ENCODE data around the gene NELFB. TPM values are rescaled to one million over a fixed set of nuclear protein-coding genes. Genes with fewer than 3 reads are reported as not detected.

Gene NELFB
- total RNA-seq, 1 donor from 2014 or later, result 58.2 TPM

- peaks cover 8% of the 10 kb centered on the region for H3K4me1 Mint-ChIP-seq
- DNase-seq (no peak), ATAC-seq (ENCODE audit: low read depth) (no peak)
- no peak overlapping the region for H3K27ac Mint-ChIP-seq
- H3K4me3 Mint-ChIP-seq, result no peak overlapping the region
- H3K27me3 Mint-ChIP-seq, result peaks cover 2% of the 10 kb centered on the region
- no peaks in the 10 kb centered on the region for H3K9me3 Mint-ChIP-seq
- intact Hi-C loops (cut with micrococcal nuclease), result no loop called here
- H3K36me3 Mint-ChIP-seq (ENCODE audit: low read depth), result no peaks in the 10 kb centered on the region
- POLR2A ChIA-PET, result interaction anchor here (1.1 to 1.4 kb wide), 2 partner anchors 9 to 13 kb away, joined by 4 to 7 read pairs; no protein-coding TSS in a partner anchor
- CTCF ChIA-PET, result interaction anchor here (0.8 kb wide), 1 partner anchor 15 kb away, joined by 3 read pairs; the partner anchor contains the start of gene NRARP
- TF ChIP-seq CTCF (IDR thresholded peaks at IDR 0.05), result no peak
These were observed 62.0 kb downstream of the NELFB start for GRCh38 chr9:137317021-137317717.

- ATAC-seq (ENCODE audit: low read depth) (no peak), DNase-seq (no peak)
- Mint-ChIP-seq H3K27ac (no peak overlapping the region), H3K36me3 (ENCODE audit: low read depth) (no peaks in the 10 kb centered on the region), H3K4me1 (peaks cover 8% of the 10 kb centered on the region), H3K27me3 (peaks cover 2% of the 10 kb centered on the region), H3K9me3 (no peaks in the 10 kb centered on the region), H3K4me3 (no peak overlapping the region)
- CTCF ChIA-PET, result interaction anchor here (3.6 kb wide), 1 partner anchor 16 kb away, joined by 17 read pairs; the partner anchor contains the start of gene NRARP
- intact Hi-C loops (cut with micrococcal nuclease), result no loop called here
- POLR2A ChIA-PET, result interaction anchor here (0.8 to 1.1 kb wide), 3 partner anchors 13 to 77 kb away, joined by 3 to 4 read pairs (median 4); partner anchors contain the start of gene NRARP
- no peak for TF ChIP-seq CTCF (IDR thresholded peaks at IDR 0.05)
These were observed 62.8 kb downstream of the NELFB start for GRCh38 chr9:137317718-137318511.

GRCh38 chr9:137318602-137319001, 63.5 kb downstream of the NELFB start:
- peaks cover 2% of the 10 kb centered on the region for H3K27me3 Mint-ChIP-seq
- no peak overlapping the region for H3K4me3 Mint-ChIP-seq
- no peaks in the 10 kb centered on the region for H3K9me3 Mint-ChIP-seq
- ChIA-PET POLR2A (interaction anchor here (0.8 to 1.0 kb wide), 2 partner anchors 16 to 78 kb away, joined by 3 to 4 read pairs; partner anchors contain the start of gene NRARP), CTCF (interaction anchor here (3.6 kb wide), 1 partner anchor 17 kb away, joined by 17 read pairs; the partner anchor contains the start of gene NRARP)
- intact Hi-C loops (cut with micrococcal nuclease), result no loop called here
- no peak for TF ChIP-seq CTCF (IDR thresholded peaks at IDR 0.05)
- no peak for ATAC-seq (ENCODE audit: low read depth)
- H3K4me1 Mint-ChIP-seq, result peaks cover 8% of the 10 kb centered on the region
- no peak for DNase-seq
- no peaks in the 10 kb centered on the region for H3K36me3 Mint-ChIP-seq (ENCODE audit: low read depth)
- H3K27ac Mint-ChIP-seq, result no peak overlapping the region

GRCh38 chr9:137319011-137319738, 64.0 kb downstream of the NELFB start:
- H3K36me3 Mint-ChIP-seq (ENCODE audit: low read depth), result no peaks in the 10 kb centered on the region
- H3K4me1 Mint-ChIP-seq, result peaks cover 8% of the 10 kb centered on the region
- no peak for TF ChIP-seq CTCF (IDR thresholded peaks at IDR 0.05)
- H3K27ac Mint-ChIP-seq, result no peak overlapping the region
- ChIA-PET POLR2A (interaction anchor here (0.6 to 1.0 kb wide), 3 partner anchors 16 to 100 kb away, joined by 3 to 4 read pairs (median 3); partner anchors contain the start of gene NRARP), CTCF (interaction anchor here (3.6 kb wide), 1 partner anchor 17 kb away, joined by 17 read pairs; the partner anchor contains the start of gene NRARP)
- ATAC-seq (ENCODE audit: low read depth) (no peak), DNase-seq (no peak)
- peaks cover 2% of the 10 kb centered on the region for H3K27me3 Mint-ChIP-seq
- H3K4me3 Mint-ChIP-seq, result no peak overlapping the region
- intact Hi-C loops (cut with micrococcal nuclease), result no loop called here
- H3K9me3 Mint-ChIP-seq, result no peaks in the 10 kb centered on the region

All from activated B cell treated with CpG ODN at 0.5 μM for 24 hours (primary cell).